ENCODE results near the gene SLC39A3.

SLC39A3 gene

DNA sequence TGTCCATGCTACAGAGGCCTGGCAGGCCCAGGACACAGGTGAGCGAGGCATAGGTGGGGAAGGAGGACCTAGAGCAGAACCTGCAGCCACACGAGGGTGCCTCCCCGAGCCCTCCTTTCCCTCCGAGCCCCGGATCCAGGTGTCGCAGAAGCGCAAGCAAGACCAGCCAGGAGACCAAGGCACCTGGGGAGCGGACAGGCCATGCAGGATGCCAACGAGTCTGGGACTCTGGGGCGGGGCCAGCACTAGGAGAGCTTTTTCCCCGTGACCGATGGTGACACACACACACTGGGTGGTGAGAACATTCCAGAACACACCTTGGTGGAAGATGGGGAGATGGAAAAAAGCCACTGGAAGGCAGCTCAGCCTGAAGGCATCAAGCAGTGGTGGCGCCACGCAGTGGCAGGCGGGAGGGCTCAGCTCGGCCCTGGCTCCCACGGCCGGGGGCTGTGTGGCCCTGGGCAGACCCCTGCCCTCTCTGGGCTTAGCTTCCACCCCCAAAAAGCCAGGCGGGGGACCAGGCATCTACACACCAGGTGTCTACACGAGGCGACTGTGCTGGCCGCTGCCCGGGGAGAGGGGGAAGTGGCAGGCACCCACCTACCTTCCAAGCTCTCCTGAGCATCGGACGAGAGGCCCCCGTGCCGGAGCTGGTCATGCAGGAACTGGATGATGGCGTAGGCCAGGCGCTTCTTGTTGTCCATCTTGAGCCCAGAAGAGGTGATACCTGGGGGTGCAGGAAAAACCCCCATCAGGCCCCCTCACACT, 28.7 kb upstream of the SLC39A3 start:
- no peak for DNase-seq

DNA sequence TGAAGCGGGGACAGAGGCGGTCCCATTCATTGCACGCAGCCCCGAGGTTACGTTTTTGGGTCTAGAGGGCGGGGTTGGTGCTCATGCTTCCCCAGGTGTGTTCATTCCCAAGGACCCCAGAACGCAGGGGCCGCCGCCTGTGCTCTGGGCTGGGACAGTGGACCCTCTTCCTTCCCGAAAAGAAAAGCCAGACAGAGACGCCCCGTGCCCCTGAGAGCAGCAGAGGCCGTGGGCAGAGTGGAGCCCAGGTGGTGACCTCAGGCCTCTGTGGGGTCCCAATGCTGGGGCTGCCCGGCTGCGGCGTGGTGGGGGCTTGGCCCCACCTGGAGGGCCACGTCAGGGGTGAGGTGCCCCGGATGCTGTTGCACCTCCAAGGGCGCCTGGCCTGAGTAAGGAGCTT, 27.9 kb upstream of the SLC39A3 start:
- DNase-seq: no peak

DNA sequence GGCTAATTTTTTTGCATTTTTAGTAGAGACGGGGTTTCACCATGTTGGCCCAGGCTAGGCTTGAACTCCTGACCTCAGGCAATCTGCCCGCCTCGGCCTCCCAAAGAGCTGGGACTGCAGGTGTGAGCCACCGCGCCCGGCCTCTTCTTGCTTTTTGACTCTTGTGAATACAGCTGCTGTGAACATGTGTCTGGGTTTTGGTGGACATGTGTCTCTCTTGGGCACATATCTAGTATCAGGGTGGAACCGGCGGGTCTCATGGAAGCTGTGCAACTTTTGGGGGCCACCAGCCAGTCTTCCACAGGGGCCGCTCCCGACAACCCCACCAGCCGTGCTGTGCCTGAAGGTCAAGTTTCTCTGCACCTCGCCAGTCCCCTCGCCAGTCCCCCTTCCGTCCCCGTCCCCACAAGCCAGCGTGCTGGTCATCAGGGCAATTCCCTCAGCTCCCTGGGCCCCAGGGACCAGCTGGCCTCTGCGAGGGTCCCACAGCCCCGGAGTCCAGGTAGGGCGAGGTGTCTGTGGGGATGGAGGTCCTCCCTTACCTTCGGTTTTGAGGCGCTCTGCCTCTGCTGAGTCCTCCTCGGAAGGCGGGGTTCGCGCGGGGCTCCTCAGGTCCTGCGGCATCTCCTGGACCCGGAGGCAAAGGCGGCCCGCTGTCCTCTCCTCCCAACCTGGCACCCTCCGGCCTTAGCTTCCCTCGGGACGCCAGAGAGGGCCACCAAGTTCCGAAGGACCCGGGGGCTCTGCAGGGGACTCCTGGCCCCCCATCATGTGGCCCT, 27.0 kb upstream of the SLC39A3 start:
- no peak for DNase-seq

DNA sequence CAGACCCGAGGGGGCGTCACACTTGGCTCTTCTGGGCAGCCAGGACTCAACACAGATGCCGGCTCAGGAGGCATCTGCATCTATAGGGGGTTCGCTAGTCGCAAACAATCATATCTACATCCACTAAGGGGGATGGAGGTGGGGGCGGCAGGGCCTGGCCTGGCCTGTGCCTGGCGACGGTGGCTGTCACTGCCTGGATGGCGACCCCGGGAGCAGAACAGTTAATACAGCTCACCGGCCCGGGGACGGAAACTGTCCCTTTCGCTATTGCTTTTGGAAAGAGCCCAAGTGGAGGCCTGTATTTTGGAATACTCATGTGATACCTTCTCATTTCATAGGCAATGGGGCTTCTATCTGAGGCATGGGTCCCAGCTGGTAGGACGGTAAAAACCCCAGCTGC, 25.6 kb upstream of the SLC39A3 start:
- DNase-seq: no peak

DNA sequence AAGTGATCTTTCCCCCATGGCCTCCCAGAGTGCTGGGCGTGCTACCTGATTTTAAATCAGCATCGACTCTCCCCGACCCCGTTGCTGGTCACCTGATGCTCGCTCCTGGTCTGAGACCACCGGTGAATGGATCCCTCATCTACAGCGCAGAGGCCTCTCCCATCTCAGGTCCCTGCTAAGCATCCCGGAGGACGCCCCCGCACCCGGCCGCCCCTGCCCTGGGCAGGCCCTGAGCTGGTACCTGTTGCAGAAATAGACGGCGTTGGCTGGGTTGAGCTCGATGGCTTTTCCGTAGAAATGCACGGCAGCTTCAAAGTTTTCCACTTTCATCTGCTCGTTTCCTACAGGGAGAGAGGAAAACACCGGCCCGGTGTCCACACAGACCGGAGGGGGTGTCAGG, 25.1 kb upstream of the SLC39A3 start:
- DNase-seq: no peak

DNA sequence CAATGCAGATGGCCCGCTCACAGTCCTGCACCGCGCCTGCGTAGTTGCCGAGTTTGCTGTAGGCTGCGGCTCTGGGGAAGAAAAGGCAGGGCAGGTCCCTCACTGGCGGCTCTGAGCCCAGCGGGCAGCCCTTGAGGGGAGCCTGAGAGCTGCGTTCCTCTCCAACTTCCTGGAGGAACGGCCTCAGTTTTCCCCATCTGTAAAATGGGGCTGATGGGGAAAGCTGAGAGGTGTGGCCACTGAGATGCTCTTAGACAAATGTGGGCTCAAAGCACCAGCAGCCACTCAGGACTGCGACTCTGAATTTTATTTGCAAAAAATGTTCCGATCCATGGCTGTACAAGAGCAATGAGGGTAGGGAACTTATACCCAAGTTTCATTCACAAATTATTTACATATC, 23.9 kb upstream of the SLC39A3 start:
- DNase-seq: no peak

DNA sequence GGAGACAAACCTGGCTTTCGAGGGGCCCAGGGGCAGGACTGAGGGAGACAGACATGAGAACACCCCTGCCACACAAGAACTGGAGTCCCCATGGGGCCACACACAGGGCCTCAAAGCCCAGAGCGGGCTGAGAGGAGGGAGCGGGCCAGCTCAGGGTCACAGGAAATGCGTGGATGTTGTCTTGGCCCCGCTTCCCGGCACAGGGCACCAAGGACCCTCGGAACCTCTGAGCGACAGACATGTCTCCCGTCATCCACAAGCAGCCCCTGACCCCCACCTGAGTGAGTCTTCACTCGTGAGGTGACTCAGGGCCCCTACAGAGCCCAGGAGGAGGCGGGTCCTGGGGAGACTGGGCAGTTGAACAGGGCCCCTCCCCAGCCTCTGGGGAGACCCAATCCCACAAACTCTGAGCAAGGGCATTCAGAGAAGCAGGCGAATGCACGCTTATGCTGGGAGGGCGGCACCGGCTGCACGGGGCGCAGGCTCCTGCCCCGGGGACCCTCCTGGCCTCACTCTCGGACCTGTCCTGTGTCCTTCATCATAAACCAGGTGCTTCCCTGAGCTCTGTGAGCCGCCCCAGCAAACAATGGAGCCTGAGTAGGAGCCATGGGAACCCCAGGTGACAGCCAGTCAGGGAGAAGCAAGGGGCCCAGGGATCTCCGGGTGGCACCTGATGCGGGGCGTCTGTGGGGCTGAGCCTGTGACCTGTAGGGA, 23.1 kb upstream of the SLC39A3 start:
- no peak for DNase-seq

DNA sequence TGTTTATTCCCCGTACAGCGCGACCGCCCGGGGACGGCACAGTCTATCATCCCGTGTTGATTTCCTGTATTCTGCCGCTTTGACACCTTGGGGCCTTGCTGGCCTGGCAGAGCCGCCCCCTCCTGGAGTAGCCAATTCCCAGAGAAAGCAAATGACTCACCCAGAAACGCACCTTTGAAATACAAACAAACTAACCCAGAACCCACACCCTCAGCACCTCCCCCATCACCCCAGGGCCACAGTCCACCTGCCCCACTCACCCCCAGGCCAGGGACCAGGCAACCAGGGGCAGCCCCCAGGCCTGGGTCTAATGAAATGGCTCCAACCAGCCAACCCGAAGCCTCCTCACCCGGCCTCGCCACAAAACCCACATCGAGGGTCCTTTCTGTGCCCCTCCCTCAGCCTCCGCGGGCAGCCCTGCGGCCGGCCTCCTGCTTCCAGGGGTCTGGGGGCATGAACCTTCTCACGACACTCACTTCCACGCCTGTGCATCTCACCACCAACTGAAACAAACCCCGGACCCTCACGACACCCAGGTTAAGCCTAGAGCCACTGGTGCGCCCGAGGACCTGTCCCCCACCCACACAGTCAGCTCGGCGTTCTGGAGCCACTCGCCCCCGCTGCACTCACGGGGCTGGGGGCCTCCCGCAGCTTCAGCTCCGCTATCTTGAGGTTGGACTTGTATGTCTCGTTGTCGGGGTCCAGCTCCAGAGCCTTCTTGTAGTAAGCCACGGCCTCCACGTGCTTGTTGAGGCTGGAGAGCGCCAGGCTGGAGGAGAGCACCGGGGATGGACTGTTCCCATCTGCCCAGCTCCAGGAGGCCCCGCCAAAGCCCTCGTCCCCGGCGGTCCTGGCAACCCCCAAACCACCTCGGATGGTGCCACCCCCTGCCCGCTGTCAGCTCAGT, 22.3 kb upstream of the SLC39A3 start:
- DNase-seq: no peak

DNA sequence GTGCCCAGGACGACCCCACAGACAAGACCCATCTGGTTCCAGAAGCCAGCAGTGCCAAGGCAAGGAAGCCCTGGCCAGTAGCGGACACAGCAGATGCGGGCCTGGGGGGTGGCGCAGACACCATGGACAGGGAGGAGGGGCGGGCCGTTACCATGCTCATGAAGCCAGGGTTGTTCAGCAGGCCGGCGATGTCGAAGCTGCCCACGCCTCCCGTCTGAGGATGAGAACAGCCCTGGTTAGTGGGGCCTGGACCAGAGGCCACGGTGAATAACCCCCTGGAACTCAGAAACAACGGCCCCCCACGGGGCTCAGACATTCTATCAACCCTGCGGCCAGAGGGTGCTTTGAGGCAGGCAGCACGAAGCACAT, 21.5 kb upstream of the SLC39A3 start:
- DNase-seq: no peak

DNA sequence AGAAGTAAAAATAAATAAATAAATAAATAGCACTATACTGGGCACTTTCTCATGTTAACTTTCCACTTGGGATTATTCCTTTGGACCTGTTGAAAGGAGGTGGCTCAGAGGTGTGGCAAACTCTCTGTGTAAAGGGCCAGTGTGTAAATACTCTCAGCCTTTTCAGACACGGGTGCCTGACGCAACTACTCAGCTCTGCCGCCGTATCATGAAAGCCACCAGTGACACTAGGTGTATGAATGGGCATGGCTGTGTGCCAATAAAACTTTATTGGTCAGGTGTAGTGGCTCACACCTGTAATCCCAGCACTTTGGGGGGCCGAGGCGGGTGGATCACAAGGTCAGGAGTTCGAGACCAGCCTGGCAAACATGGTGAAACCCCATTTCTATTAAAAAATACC, 20.1 kb upstream of the SLC39A3 start:
- no peak for DNase-seq

DNA sequence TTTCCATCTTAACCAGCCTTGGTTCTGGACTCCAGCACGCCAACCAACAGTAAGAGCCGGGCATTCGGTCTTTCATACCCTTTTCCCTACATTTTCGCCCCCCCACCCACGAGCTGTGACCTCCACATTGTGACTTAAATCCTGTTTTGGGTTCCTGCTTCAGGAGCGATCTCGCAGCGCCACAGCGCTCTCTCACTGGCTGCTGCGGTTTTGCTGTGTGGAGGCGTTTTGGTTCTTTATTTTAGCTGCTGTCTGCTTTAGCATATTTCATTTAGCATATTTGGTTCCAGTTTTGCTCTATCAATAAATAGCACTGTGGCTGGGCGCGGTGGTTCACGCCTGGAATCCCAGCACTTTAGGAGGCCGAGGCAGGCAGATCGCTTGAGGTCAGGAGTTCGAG, 19.5 kb upstream of the SLC39A3 start:
- no peak for DNase-seq

DNA sequence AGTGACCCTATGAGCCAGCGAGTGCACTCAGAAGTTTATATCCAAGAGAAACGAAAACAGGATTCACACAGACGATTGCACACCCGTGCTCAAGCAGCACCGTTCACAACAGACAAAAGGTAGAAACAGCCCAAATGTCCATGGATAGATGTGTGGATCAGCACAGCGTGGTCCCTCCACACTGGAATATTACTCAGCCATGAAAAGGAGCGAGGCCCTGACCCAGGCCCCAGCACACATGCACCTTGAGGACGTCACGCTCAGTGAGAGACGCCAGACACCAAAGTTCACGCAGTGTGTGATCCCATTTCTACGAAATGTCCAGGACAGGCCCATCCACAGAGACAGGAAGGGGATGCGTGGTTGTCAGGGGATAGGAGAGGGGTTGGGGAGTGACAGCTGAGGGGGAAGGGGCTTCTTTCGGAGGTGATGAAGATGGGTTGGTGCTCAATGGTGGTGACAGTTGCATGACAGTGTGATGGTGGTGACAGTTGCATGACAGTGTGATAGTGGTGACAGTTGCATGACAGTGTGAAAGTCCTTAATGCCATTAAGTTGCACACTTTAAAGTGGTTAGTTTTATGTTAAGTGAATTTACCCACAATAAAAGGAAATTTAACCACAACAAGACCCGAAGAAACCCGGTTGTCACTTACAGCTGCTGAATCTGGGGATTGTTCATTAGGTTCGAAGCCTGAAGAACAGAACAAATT, 18.9 kb upstream of the SLC39A3 start:
- no peak for DNase-seq

DNA sequence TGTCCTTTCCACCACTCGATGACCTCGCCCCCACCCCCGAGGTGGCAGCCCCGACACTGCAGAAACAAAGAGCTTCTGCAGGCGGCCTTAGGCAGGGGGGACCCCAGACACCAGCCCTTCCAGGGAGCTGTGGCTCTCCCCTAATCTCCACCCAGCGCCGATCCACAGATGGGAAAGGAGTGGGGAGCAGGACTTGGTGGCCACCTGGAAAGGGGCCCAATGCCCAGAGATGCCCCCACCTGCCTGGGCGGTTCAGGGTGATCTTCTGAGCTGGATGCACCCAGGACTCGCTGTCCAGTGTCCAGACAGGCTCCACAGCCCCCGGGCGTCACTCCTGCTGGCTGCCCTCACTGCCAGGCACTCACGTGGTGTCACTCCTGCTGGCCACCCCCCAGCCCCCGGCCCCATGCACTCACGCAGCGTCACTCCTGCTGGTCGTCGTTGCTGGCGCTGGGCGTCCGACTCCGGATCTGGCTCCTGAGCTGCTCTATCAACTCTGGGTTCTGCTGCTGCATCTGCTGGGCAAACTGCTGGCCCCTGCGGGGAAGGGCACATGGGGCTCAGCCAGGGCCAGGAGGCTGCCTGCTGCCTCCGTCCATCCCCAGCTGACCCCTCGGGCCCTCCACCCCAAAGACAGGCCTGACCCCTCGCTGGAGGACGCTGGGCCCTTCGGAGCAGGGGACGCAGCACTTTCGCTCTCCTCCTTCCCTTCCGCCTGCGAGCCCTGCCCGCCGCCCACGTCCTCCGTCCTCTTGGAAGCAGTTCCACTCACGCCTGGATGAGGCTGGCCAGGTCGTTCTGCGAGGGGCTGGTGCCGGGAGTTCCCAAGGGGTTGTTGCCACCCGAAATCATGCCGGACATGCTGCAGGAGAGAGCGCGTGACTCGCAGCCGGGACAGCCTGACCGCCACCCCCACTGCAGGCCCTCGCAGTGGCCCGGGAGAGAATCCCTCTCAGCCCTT, 17.4 kb upstream of the SLC39A3 start:
- no peak for DNase-seq

DNA sequence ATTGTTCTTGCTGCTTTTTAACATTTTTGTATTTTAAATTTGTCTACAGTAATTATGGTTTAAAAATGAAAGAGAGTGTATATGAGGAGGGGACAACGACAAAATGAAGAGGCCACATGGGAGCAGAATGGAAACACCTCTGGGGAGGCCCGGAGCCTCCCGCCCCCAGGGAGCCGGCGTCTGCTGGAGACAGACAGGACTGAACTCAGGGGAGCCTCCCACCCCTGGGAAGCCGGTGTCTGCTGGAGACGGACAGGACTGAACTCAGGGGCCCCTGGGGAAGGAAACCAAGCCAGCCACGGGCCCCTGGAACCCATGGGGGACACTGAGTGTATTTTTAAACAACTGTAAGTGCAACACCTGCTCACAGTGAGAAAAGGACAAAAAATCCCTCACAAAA, 16.7 kb upstream of the SLC39A3 start:
- no peak for DNase-seq

DNA sequence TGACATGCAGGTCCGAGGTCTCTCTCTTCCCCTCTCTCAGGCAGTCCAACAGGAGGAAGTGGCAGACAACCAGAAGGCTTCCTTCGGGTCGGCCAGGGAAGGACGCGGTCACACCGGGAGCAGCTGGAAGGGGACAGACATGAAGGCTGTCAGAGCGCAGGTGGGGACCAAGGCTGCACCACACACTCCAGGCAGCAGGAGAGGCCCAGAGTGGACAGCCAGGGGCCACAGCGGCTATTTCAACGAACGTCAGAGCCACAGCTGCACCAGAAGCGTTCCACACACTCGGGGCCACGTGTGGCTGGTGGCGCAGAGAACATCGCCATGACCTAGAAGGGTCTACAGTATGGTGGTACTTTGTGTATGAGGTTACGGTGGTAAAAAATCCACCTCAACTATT, 16.0 kb upstream of the SLC39A3 start:
- no peak for DNase-seq

DNA sequence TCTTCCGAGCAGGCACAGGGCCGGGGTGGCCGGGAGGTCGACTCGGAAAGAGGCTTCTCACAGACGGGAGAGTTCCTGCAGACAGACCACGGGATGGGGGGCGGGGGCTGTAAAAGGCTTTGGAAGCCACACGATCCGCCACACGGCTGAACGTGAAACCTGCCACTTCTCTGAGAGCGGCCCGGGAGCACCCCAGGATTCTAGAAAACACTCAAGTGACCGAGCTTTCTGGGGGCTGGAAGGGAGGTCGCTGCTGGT, 15.6 kb upstream of the SLC39A3 start:
- no peak for DNase-seq

DNA sequence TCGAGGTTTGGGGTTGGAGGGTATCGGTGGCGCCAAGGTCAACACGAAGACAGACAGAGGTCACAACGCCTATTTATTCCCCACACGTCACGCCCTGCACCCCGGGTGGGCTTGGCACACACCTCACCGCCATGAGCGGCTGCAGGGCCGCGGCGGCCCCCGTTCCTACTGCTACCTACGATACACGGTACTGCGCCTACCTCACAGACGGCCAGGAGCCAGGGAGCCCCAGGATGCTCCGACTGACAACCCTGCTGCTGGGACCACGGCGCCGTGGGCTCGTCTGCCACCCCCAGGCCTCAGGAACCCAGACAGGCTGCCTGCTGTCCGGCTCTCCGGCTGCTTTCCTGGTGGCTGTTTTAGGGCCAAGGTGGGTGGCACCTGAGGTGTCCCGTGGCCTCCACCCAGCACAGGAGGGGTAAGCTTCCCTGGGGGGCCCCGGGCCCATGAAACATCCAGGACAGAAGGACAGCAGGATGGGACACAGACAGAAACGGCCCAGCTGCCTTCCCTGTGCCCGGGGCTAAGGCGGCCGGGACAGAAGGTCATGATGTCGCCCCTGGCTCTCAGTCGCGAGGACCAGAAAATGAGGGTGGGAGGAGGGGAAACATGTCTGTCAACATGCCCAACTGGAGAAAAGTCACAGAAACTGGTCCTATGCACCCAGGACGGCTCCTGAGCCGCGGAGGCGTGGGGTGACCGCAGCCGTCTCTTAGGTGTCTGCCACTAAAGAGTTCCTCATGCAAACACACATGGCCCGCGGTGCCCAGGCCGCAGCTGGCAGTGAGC, 15.0 kb upstream of the SLC39A3 start:
- DNase-seq: no peak

DNA sequence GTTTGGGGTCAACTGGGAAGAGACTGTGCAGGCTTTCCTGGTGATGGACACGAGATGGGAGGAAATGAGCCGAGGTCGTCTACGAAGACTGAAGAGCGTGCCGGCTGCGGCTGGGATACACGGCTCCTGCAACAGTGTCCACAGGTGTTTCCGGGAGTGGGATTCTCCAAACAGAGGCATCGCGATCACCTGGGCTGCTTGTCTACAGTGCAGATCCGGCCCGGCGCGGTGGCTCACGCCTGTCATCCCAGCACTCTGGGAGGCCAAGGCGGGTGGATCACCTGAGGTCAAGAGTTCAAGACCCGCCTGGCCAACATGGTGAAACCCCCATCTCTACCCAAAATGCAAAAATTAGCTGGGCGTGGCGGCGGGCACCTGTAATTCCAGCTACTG, 11.6 kb upstream of the SLC39A3 start:
- no peak for DNase-seq

DNA sequence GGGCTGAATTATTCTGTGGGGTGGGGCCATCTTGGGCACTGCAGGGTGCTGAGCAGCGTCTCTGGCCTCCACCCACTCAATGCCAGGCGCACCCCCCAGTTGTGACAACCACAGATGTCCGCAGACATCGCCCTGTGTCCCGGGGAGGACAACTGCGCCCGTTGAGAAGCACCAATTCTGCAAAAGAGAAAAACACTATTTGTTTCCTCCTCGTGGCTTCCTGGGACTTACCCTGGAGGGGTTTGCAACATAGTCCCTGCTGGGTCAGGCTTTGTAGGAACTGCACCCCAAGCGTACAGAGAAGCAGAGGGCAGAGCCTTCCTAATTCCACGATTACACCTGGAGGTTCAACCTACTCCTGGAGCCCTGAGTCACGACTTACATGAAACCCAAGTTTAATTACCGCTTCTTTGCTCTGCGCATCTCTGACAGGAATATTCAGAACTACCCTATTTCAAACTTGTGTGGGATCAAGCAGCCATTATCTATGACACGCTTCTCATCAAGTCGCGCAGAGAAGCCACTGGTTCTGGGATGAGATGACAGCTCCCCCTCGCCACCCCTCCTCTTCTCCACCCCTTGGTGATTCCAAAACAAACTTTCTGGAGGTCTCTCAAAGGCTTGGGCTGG, 11.1 kb upstream of the SLC39A3 start:
- no peak for DNase-seq

DNA sequence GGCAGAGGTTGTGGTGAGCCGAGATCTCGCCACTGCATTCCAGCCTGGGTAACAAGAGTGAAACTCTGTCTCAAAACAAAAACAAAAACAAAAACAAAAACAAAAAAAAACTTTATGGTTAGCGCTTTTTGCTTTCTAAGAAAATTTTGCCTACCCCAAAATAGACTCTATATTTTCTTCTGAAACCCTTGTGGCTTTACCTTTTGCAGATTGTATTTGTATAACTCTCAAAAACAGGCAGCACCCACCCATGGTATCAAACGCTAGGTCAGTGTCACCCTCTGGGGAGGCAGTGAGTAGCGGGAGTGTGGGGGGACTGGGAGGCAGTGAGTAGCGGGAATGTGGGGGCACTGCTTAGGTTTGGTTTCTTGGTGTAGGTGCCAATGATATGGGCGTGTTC, 7.5 kb upstream of the SLC39A3 start:
- no peak for DNase-seq

Measured in central memory CD4-positive, alpha-beta T cell (primary cell).